ENCODE results near the gene CGB2.
"Not testable (repeated sequence)": the region's sequence is repeated elsewhere in the genome, so short reads cannot be mapped to it uniquely, and the experiment has no call there.

Gene CGB2

GRCh38 chr19:49038111-49038510 is 6.4 kb downstream of the CGB2 start:
- DNase-seq (ENCODE audit: low read depth), result not testable (repeated sequence)

GRCh38 chr19:49038557-49039276 is 7.0 kb downstream of the CGB2 start:
- peak; percentile 93 for DNase-seq (ENCODE audit: low read depth)

GRCh38 chr19:49039736-49040135 is 8.0 kb downstream of the CGB2 start:
- DNase-seq (ENCODE audit: low read depth), result not testable (repeated sequence)

GRCh38 chr19:49042177-49042576 is 10.5 kb downstream of the CGB2 start:
- DNase-seq (ENCODE audit: low read depth), result peak; percentile 80

- DNase-seq (ENCODE audit: low read depth), result not testable (repeated sequence)
Measured at GRCh38 chr19:49042666-49043065, 11.0 kb downstream of the CGB2 start.

GRCh38 chr19:49043548-49043947 is 11.9 kb downstream of the CGB2 start, which contains the start of gene CGB5:
Gene CGB5 (plus strand): TSS chr19:49043848. CDS start chr19:49044210, 362 bp downstream.
- not testable (repeated sequence) for DNase-seq (ENCODE audit: low read depth)

GRCh38 chr19:49049011-49049410 is 17.3 kb downstream of the CGB2 start, which contains the start of gene CGB8:
Gene CGB8 (minus strand): TSS chr19:49049111. CDS start chr19:49048739, 372 bp downstream.
- DNase-seq (ENCODE audit: low read depth), result not testable (repeated sequence)

GRCh38 chr19:49049834-49050233 is 18.1 kb downstream of the CGB2 start:
- DNase-seq (ENCODE audit: low read depth), result not testable (repeated sequence)

GRCh38 chr19:49050376-49051033 is 18.8 kb downstream of the CGB2 start:
- peak; percentile 88 for DNase-seq (ENCODE audit: low read depth)

GRCh38 chr19:49056101-49056901 is 24.6 kb downstream of the CGB2 start:
- peak; percentile 76 for DNase-seq (ENCODE audit: low read depth)

GRCh38 chr19:49056902-49057596 is 25.4 kb downstream of the CGB2 start:
- peak; percentile 36 for DNase-seq (ENCODE audit: low read depth)

- DNase-seq (ENCODE audit: low read depth), result peak; percentile 88
Measured at GRCh38 chr19:49057636-49058234, 26.0 kb downstream of the CGB2 start, which contains the start of gene CGB7. Gene CGB7 (minus strand): TSS chr19:49057749. CDS start chr19:49055375, 2,374 bp downstream.

GRCh38 chr19:49058562-49058961 is 26.9 kb downstream of the CGB2 start:
- DNase-seq (ENCODE audit: low read depth), result peak; percentile 51

- no peak for DNase-seq (ENCODE audit: low read depth)
Measured at GRCh38 chr19:49059053-49059452, 27.4 kb downstream of the CGB2 start.

GRCh38 chr19:49061000-49061399 is 29.3 kb downstream of the CGB2 start:
- no peak for DNase-seq (ENCODE audit: low read depth)

GRCh38 chr19:49061445-49061844 is 29.8 kb downstream of the CGB2 start:
- no peak for DNase-seq (ENCODE audit: low read depth)

- DNase-seq (ENCODE audit: low read depth), result no peak
Measured at GRCh38 chr19:49064029-49064629, 32.4 kb downstream of the CGB2 start.

GRCh38 chr19:49064768-49065611 is 33.3 kb downstream of the CGB2 start, which contains the start of gene NTF4:
Gene NTF4 (minus strand): TSS chr19:49064818. CDS start chr19:49061997, 2,821 bp downstream.
- peak; percentile 40 for DNase-seq (ENCODE audit: low read depth)

- no peak for DNase-seq (ENCODE audit: low read depth)
Measured at GRCh38 chr19:49065905-49066512, 34.3 kb downstream of the CGB2 start.
